Measurements from ENCODE around the gene NACC2.

Gene NACC2

GRCh38 chr9:136007934-136008692 is 87.0 kb downstream of the NACC2 start:
- no peak for DNase-seq (ENCODE audit: low read depth)

GRCh38 chr9:136007276-136007933 is 87.7 kb downstream of the NACC2 start:
- no peak for TF ChIP-seq CTCF (IDR thresholded peaks at IDR 0.05; ENCODE audit: control insufficient read depth, extremely low read depth, insufficient read depth)
- DNase-seq (ENCODE audit: low read depth) = no peak
- H3K4me3 ChIP-seq (ENCODE audit: low read depth, low read length) = no peak overlapping the region

More at GRCh38 chr9:136007934-136008692, 87.0 kb downstream of the NACC2 start:
- TF ChIP-seq CTCF (IDR thresholded peaks at IDR 0.05; ENCODE audit: control insufficient read depth, extremely low read depth, insufficient read depth) = no peak
- H3K4me3 ChIP-seq (ENCODE audit: low read depth, low read length) = no peak overlapping the region

- DNase-seq (ENCODE audit: low read depth) = no peak
- H3K4me3 ChIP-seq (ENCODE audit: low read depth, low read length) = no peak overlapping the region
- TF ChIP-seq CTCF (IDR thresholded peaks at IDR 0.05; ENCODE audit: control insufficient read depth, extremely low read depth, insufficient read depth) = no peak
Measured at GRCh38 chr9:136006169-136006568, 88.9 kb downstream of the NACC2 start.

- no peak for DNase-seq (ENCODE audit: low read depth)
- H3K4me3 ChIP-seq (ENCODE audit: low read depth, low read length) = no peak overlapping the region
- no peak for TF ChIP-seq CTCF (IDR thresholded peaks at IDR 0.05; ENCODE audit: control insufficient read depth, extremely low read depth, insufficient read depth)
Measured at GRCh38 chr9:136004712-136005111, 90.4 kb downstream of the NACC2 start.

GRCh38 chr9:136004219-136004618 is 90.9 kb downstream of the NACC2 start:
- no peak for DNase-seq (ENCODE audit: low read depth)
- no peak overlapping the region for H3K4me3 ChIP-seq (ENCODE audit: low read depth, low read length)
- no peak for TF ChIP-seq CTCF (IDR thresholded peaks at IDR 0.05; ENCODE audit: control insufficient read depth, extremely low read depth, insufficient read depth)

- no peak for DNase-seq (ENCODE audit: low read depth)
- no peak for TF ChIP-seq CTCF (IDR thresholded peaks at IDR 0.05; ENCODE audit: control insufficient read depth, extremely low read depth, insufficient read depth)
- no peak overlapping the region for H3K4me3 ChIP-seq (ENCODE audit: low read depth, low read length)
Measured at GRCh38 chr9:136003411-136004218, 91.5 kb downstream of the NACC2 start.

Measured in LNCaP clone FGC (cell line).